ENCODE results near the gene RIT2. TPM values are rescaled to one million over a fixed set of nuclear protein-coding genes. Genes with fewer than 3 reads are reported as not detected.

The RIT2 gene
- under 1 TPM in 1 of 4 donors, not detected in 3; 0.27 TPM for polyA plus RNA-seq
- long read RNA-seq, donor 1, result 0 reads
- long read RNA-seq, donor 2, result 0 reads
- long read RNA-seq, donor 3, result 0 reads
- long read RNA-seq, donor 4, result 0 reads
- long read RNA-seq, donor 5, result 0 reads
- long read RNA-seq, donor 6, result 0 reads
- long read RNA-seq, donor 7, result 0 reads
- long read RNA-seq, donor 8, result 0 reads
- long read RNA-seq, donor 9, result 0 reads
- long read RNA-seq, donor 10, result 0 reads

- no peaks in the 10 kb centered on the region for H3K36me3 ChIP-seq (ENCODE audit: control insufficient read depth in 3 of 3, insufficient read depth in 2 of 3, low read depth in 1 of 3, low read length in 3 of 3)
- no peak within 1 kb of the TSS for H3K27ac ChIP-seq (ENCODE audit: low read depth in 1 of 3, low read length in 2 of 3)
- peaks cover 0 to 2% (median 0%) of the 10 kb centered on the region in 3 donors for H3K27me3 ChIP-seq (ENCODE audit: control insufficient read depth in 3 of 3, insufficient read depth in 3 of 3, low read length in 3 of 3)
- H3K4me3 ChIP-seq (ENCODE audit: low read depth in 1 of 3, low read length in 3 of 3), result no peak within 1 kb of the TSS
- DNase-seq, result no peak
- H3K4me1 ChIP-seq (ENCODE audit: control insufficient read depth in 3 of 3, insufficient read depth in 2 of 3, low read depth in 1 of 3, low read length in 2 of 3), result no peaks in the 10 kb centered on the region
- WGBS, 3 donors, result 71 to 75% (median 72%) methylated on average over 18 of the region's 18 CpGs
- FAIRE-seq, result no peak
- H3K9me3 ChIP-seq (ENCODE audit: control insufficient read depth in 2 of 2, insufficient read depth in 1 of 2, low read depth in 1 of 2, low read length in 1 of 2), result no peaks in the 10 kb centered on the region
These were observed at the start of gene RIT2 for GRCh38 chr18:43115076-43115921. Gene RIT2 (minus strand): TSS chr18:43115685.

- H3K36me3 ChIP-seq (ENCODE audit: control insufficient read depth in 3 of 3, insufficient read depth in 2 of 3, low read depth in 1 of 3, low read length in 3 of 3), result no peaks in the 10 kb centered on the region
- no peak overlapping the region for H3K4me3 ChIP-seq (ENCODE audit: low read depth in 1 of 3, low read length in 3 of 3)
- H3K9me3 ChIP-seq (ENCODE audit: control insufficient read depth in 2 of 2, insufficient read depth in 1 of 2, low read depth in 1 of 2, low read length in 1 of 2), result peaks cover 0 to 6% of the 10 kb centered on the region in 2 donors
- H3K4me1 ChIP-seq (ENCODE audit: control insufficient read depth in 3 of 3, insufficient read depth in 2 of 3, low read depth in 1 of 3, low read length in 2 of 3), result no peaks in the 10 kb centered on the region
- DNase-seq (no peak), FAIRE-seq (no peak)
- no peak overlapping the region for H3K27ac ChIP-seq (ENCODE audit: low read depth in 1 of 3, low read length in 2 of 3)
- no peaks in the 10 kb centered on the region for H3K27me3 ChIP-seq (ENCODE audit: control insufficient read depth in 3 of 3, insufficient read depth in 3 of 3, low read length in 3 of 3)
- WGBS, 3 donors, result 69 to 84% (median 76%) methylated on average over 1 of the region's 1 CpG
These were observed 46.0 kb upstream of the RIT2 start for GRCh38 chr18:43161528-43161927.

GRCh38 chr18:43160509-43160908 is 45.0 kb upstream of the RIT2 start:
- no peaks in the 10 kb centered on the region for H3K36me3 ChIP-seq (ENCODE audit: control insufficient read depth in 3 of 3, insufficient read depth in 2 of 3, low read depth in 1 of 3, low read length in 3 of 3)
- H3K4me1 ChIP-seq (ENCODE audit: control insufficient read depth in 3 of 3, insufficient read depth in 2 of 3, low read depth in 1 of 3, low read length in 2 of 3), result no peaks in the 10 kb centered on the region
- no peak overlapping the region for H3K4me3 ChIP-seq (ENCODE audit: low read depth in 1 of 3, low read length in 3 of 3)
- no peaks in the 10 kb centered on the region for H3K27me3 ChIP-seq (ENCODE audit: control insufficient read depth in 3 of 3, insufficient read depth in 3 of 3, low read length in 3 of 3)
- DNase-seq (no peak), FAIRE-seq (no peak)
- no peak overlapping the region for H3K27ac ChIP-seq (ENCODE audit: low read depth in 1 of 3, low read length in 2 of 3)
- WGBS, 3 donors, result 31 to 41% (median 33%) methylated on average over 1 of the region's 1 CpG
- peaks cover 0 to 2% of the 10 kb centered on the region in 2 donors for H3K9me3 ChIP-seq (ENCODE audit: control insufficient read depth in 2 of 2, insufficient read depth in 1 of 2, low read depth in 1 of 2, low read length in 1 of 2)

GRCh38 chr18:43159926-43160325 is 44.4 kb upstream of the RIT2 start:
- no peak for FAIRE-seq
- no peaks in the 10 kb centered on the region for H3K4me1 ChIP-seq (ENCODE audit: control insufficient read depth in 3 of 3, insufficient read depth in 2 of 3, low read depth in 1 of 3, low read length in 2 of 3)
- H3K36me3 ChIP-seq (ENCODE audit: control insufficient read depth in 3 of 3, insufficient read depth in 2 of 3, low read depth in 1 of 3, low read length in 3 of 3), result no peaks in the 10 kb centered on the region
- H3K27me3 ChIP-seq (ENCODE audit: control insufficient read depth in 3 of 3, insufficient read depth in 3 of 3, low read length in 3 of 3), result no peaks in the 10 kb centered on the region
- no peak for DNase-seq
- H3K9me3 ChIP-seq (ENCODE audit: control insufficient read depth in 2 of 2, insufficient read depth in 1 of 2, low read depth in 1 of 2, low read length in 1 of 2), result no peaks in the 10 kb centered on the region
- H3K27ac ChIP-seq (ENCODE audit: low read depth in 1 of 3, low read length in 2 of 3), result no peak overlapping the region
- no peak overlapping the region for H3K4me3 ChIP-seq (ENCODE audit: low read depth in 1 of 3, low read length in 3 of 3)

DNA sequence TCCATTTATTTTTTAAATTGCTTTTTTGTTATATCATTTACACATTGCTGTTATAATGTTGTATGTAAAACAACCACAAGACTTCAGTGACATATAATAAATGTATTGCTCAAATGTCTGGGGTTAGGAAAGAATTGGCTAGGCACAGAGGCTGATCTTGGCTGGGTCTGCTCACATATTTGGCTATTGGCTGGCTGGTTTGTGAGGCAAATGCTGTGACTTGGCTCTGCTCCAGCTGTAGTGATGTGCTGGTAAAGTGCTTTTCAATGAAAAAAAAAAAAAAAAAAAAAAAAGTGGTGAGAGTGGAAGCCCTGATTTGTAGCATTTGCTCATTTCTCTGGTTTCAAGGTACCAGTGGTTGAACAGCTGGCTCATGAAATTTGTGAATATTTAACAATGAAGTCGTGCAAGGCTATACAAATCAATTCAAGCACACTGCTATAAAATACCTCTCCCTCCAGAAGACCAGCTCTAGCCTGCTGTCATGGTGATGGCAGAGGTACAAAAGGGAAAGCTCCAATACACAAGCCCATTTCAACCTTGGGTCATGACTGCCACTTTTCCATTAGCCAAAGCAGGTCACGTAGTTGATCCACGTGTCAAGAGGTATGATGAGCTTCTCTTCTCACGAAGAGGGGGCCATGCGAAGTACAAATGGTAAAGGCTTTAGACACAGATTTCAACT is 43.7 kb upstream of the RIT2 start:
- H3K27ac ChIP-seq (ENCODE audit: low read depth in 1 of 3, low read length in 2 of 3), result no peak overlapping the region
- H3K4me1 ChIP-seq (ENCODE audit: control insufficient read depth in 3 of 3, insufficient read depth in 2 of 3, low read depth in 1 of 3, low read length in 2 of 3), result no peaks in the 10 kb centered on the region
- H3K36me3 ChIP-seq (ENCODE audit: control insufficient read depth in 3 of 3, insufficient read depth in 2 of 3, low read depth in 1 of 3, low read length in 3 of 3), result no peaks in the 10 kb centered on the region
- 77 to 83% (median 79%) methylated on average over 5 of the region's 5 CpGs for WGBS, 3 donors
- no peaks in the 10 kb centered on the region for H3K27me3 ChIP-seq (ENCODE audit: control insufficient read depth in 3 of 3, insufficient read depth in 3 of 3, low read length in 3 of 3)
- H3K9me3 ChIP-seq (ENCODE audit: control insufficient read depth in 2 of 2, insufficient read depth in 1 of 2, low read depth in 1 of 2, low read length in 1 of 2), result no peaks in the 10 kb centered on the region
- DNase-seq (no peak), FAIRE-seq (no peak)
- no peak overlapping the region for H3K4me3 ChIP-seq (ENCODE audit: low read depth in 1 of 3, low read length in 3 of 3)

- 56 to 61% (median 61%) methylated on average over 2 of the region's 2 CpGs for WGBS, 3 donors
- H3K36me3 ChIP-seq (ENCODE audit: control insufficient read depth in 3 of 3, insufficient read depth in 2 of 3, low read depth in 1 of 3, low read length in 3 of 3), result no peaks in the 10 kb centered on the region
- H3K4me3 ChIP-seq (ENCODE audit: low read depth in 1 of 3, low read length in 3 of 3), result no peak overlapping the region
- DNase-seq, result no peak
- no peak overlapping the region for H3K27ac ChIP-seq (ENCODE audit: low read depth in 1 of 3, low read length in 2 of 3)
- H3K27me3 ChIP-seq (ENCODE audit: control insufficient read depth in 3 of 3, insufficient read depth in 3 of 3, low read length in 3 of 3), result no peaks in the 10 kb centered on the region
- H3K4me1 ChIP-seq (ENCODE audit: control insufficient read depth in 3 of 3, insufficient read depth in 2 of 3, low read depth in 1 of 3, low read length in 2 of 3), result no peaks in the 10 kb centered on the region
- no peak for FAIRE-seq
- no peaks in the 10 kb centered on the region for H3K9me3 ChIP-seq (ENCODE audit: control insufficient read depth in 2 of 2, insufficient read depth in 1 of 2, low read depth in 1 of 2, low read length in 1 of 2)
These were observed 42.9 kb upstream of the RIT2 start for GRCh38 chr18:43158381-43158780.

DNA sequence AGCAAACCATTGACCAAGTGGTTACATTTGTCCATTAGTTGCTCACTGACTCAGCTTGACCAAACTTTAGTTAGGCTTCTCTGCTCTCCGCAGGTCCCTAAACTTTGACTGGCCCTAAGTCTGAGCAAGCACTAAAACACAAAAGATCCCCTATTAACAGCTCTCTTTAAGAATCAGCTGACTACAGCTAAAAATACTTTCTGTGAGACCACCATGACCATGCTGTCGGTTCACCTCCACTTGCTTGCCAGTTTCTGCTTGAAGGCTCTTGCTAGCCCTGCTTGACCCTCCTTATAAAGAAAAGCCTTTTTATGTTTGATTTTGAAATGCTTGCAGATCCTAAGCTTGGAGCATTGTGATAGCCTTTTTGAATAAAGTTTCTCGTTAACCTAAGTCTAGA is 40.4 kb upstream of the RIT2 start:
- Histone ChIP-seq H3K9me3 (ENCODE audit: control insufficient read depth in 2 of 2, insufficient read depth in 1 of 2, low read depth in 1 of 2, low read length in 1 of 2) (no peaks in the 10 kb centered on the region), H3K4me1 (ENCODE audit: control insufficient read depth in 3 of 3, insufficient read depth in 2 of 3, low read depth in 1 of 3, low read length in 2 of 3) (no peaks in the 10 kb centered on the region), H3K36me3 (ENCODE audit: control insufficient read depth in 3 of 3, insufficient read depth in 2 of 3, low read depth in 1 of 3, low read length in 3 of 3) (no peaks in the 10 kb centered on the region), H3K27me3 (ENCODE audit: control insufficient read depth in 3 of 3, insufficient read depth in 3 of 3, low read length in 3 of 3) (no peaks in the 10 kb centered on the region), H3K27ac (ENCODE audit: low read depth in 1 of 3, low read length in 2 of 3) (no peak overlapping the region), H3K4me3 (ENCODE audit: low read depth in 1 of 3, low read length in 3 of 3) (no peak overlapping the region)
- DNase-seq, result no peak
- FAIRE-seq, result no peak
- 80 to 85% (median 84%) methylated on average over 3 of the region's 3 CpGs for WGBS, 3 donors

- DNase-seq (no peak), FAIRE-seq (no peak)
- Histone ChIP-seq H3K36me3 (ENCODE audit: control insufficient read depth in 3 of 3, insufficient read depth in 2 of 3, low read depth in 1 of 3, low read length in 3 of 3) (no peaks in the 10 kb centered on the region), H3K4me3 (ENCODE audit: low read depth in 1 of 3, low read length in 3 of 3) (no peak overlapping the region), H3K27ac (ENCODE audit: low read depth in 1 of 3, low read length in 2 of 3) (no peak overlapping the region), H3K27me3 (ENCODE audit: control insufficient read depth in 3 of 3, insufficient read depth in 3 of 3, low read length in 3 of 3) (no peaks in the 10 kb centered on the region), H3K4me1 (ENCODE audit: control insufficient read depth in 3 of 3, insufficient read depth in 2 of 3, low read depth in 1 of 3, low read length in 2 of 3) (no peaks in the 10 kb centered on the region), H3K9me3 (ENCODE audit: control insufficient read depth in 2 of 2, insufficient read depth in 1 of 2, low read depth in 1 of 2, low read length in 1 of 2) (no peaks in the 10 kb centered on the region)
- 68 to 74% (median 73%) methylated on average over 2 of the region's 2 CpGs for WGBS, 3 donors
These were observed 32.7 kb upstream of the RIT2 start for GRCh38 chr18:43148231-43148630.
